ENCODE data around the gene GAL3ST3.

DNA sequence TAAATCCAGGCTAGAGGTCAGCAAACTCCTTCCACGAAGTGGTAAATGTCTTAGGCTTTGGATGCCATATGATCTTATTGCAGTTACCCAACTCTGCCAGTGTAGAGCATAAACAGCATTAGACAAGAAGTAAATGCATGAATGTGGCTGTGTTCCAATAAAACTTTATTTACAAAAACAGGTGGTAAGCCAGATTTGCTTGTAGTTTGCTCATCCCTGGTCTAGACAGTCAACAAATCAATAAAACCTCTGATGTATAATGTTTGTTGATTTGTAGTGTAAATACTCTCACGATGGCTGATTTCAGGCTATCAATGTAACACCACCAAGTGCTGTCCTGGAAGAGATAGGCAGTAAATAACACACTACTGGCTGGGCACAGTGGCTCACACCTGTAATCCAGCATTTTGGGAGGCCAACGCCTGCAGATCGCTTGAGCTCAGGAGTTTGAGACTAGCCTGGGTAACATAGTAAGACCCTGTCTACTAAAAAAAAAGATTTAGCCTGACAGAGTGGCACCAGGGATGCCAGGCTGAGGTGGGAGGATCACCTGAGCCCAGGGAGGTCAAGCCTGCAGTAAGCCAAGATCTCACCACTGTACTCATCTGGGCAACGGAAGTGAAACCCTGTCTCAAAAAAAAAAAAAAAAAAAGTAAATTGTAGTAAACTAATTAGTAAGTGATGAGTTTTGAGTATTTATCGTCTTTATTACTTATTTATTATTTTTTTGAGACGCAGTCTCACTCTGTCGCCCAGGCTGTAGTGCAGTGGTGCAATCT, 15.8 kb downstream of the GAL3ST3 start:
- TF ChIP-seq, protein P1, sequence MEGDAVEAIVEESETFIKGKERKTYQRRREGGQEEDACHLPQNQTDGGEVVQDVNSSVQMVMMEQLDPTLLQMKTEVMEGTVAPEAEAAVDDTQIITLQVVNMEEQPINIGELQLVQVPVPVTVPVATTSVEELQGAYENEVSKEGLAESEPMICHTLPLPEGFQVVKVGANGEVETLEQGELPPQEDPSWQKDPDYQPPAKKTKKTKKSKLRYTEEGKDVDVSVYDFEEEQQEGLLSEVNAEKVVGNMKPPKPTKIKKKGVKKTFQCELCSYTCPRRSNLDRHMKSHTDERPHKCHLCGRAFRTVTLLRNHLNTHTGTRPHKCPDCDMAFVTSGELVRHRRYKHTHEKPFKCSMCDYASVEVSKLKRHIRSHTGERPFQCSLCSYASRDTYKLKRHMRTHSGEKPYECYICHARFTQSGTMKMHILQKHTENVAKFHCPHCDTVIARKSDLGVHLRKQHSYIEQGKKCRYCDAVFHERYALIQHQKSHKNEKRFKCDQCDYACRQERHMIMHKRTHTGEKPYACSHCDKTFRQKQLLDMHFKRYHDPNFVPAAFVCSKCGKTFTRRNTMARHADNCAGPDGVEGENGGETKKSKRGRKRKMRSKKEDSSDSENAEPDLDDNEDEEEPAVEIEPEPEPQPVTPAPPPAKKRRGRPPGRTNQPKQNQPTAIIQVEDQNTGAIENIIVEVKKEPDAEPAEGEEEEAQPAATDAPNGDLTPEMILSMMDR (IDR thresholded peaks at IDR 0.05; ENCODE audit: low read depth, low read length, poor library complexity, severe bottlenecking), result no peak
- TF ChIP-seq EZH2phosphoT487 (IDR thresholded peaks at IDR 0.05; ENCODE audit: borderline replicate concordance, low read length), result no peak
